ENCODE measurements around the gene LRRC36.

- TF ChIP-seq CTCF (IDR thresholded peaks at IDR 0.05), result no peak
- TF ChIP-seq PREB (CRISPR knock-in tag; IDR thresholded peaks at IDR 0.05; ENCODE audit: borderline replicate concordance), result no peak
- no peak for TF ChIP-seq ZNF232 (CRISPR knock-in tag; IDR thresholded peaks at IDR 0.05)
- TF ChIP-seq NFE2L1 (CRISPR knock-in tag; IDR thresholded peaks at IDR 0.05), result no peak
- TF ChIP-seq NR2C2 (CRISPR knock-in tag; IDR thresholded peaks at IDR 0.05), result no peak
- TF ChIP-seq MYBL2 (CRISPR knock-in tag; IDR thresholded peaks at IDR 0.05), result no peak
- TF ChIP-seq NR3C1 (CRISPR knock-in tag; conservative IDR thresholded peaks at IDR 0.05; ENCODE audit: low read depth), result no peak
These were observed 85.7 kb downstream of the LRRC36 start for GRCh38 chr16:67412294-67412693.

All from WTC11 (cell line).